WTC11 (cell line): Measurements from ENCODE around the gene AMBRA1. TPM values are rescaled to one million over a fixed set of nuclear protein-coding genes. Genes with fewer than 3 reads are reported as not detected.

Experiments
- ATAC-seq: fragments of 200-7000 bp; cut with Tn5 transposase; 2 replicates; pipeline ENCODE4 v1.10.0; 2021; ENCODE audit warnings: mild to moderate bottlenecking, moderate library complexity
- CTCF ChIA-PET: fragments of 300-600 bp; sonication (Branson Sonifier 250); formaldehyde crosslinking; loops from one replicate; lab custom pipeline; 2021; ENCODE audit warnings: antibody characterized with exemption; lab: Charles Lee
- POLR2A ChIA-PET: fragments of 350-600 bp; sonication (Branson Sonifier 250); formaldehyde crosslinking; loops from one replicate; lab custom pipeline; 2021; ENCODE audit warnings: antibody characterized with exemption; lab: Charles Lee
- DNase-seq: peaks from one replicate; pipeline ENCODE4 v3.0.0; 2021; ENCODE audit warnings: low spot score
- H3K27ac Mint-ChIP-seq: 2 replicates; pipeline ENCODE4 v1.8.0; 2021; ENCODE audit warnings: mixed read lengths
- H3K27me3 Mint-ChIP-seq: 2 replicates; pipeline ENCODE4 v1.8.0; 2021; ENCODE audit warnings: low read depth, mild to moderate bottlenecking, moderate library complexity, mixed read lengths
- H3K36me3 Mint-ChIP-seq: 2 replicates; pipeline ENCODE4 v1.8.0; 2021; ENCODE audit warnings: mixed read lengths
- H3K4me1 Mint-ChIP-seq: 2 replicates; pipeline ENCODE4 v1.8.0; 2022; ENCODE audit warnings: mixed read lengths
- H3K4me3 Mint-ChIP-seq: 2 replicates; pipeline ENCODE4 v1.8.0; 2021; ENCODE audit warnings: mild to moderate bottlenecking, moderate library complexity, mixed read lengths
- H3K9me3 Mint-ChIP-seq: 2 replicates; pipeline ENCODE4 v1.8.0; 2021; ENCODE audit warnings: mixed read lengths
- AFF4 ChIP-seq: sonication (generic); formaldehyde crosslinking; IDR thresholded peaks from 2 replicates; pipeline ENCODE4 v1.8.1; 2023; ENCODE audit warnings: mild to moderate bottlenecking, missing genetic modification reagents, borderline replicate concordance
- ARID4B ChIP-seq: sonication (generic); formaldehyde crosslinking; IDR thresholded peaks from 2 replicates; pipeline ENCODE4 v1.8.0; 2023; ENCODE audit warnings: missing genetic modification reagents, mild to moderate bottlenecking, borderline replicate concordance
- ELF4 ChIP-seq: sonication (generic); formaldehyde crosslinking; IDR thresholded peaks from 2 replicates; pipeline ENCODE4 v1.8.1; 2022; ENCODE audit warnings: low read depth, mild to moderate bottlenecking, moderate library complexity, missing genetic modification reagents
- ERG ChIP-seq: fragments of 250-450 bp; sonication (Bioruptor Pico); IDR thresholded peaks from 2 replicates; pipeline ENCODE4 v1.8.0; 2021; ENCODE audit warnings: mild to moderate bottlenecking
- ESRRA ChIP-seq: sonication (generic); formaldehyde crosslinking; IDR thresholded peaks from 2 replicates; pipeline ENCODE4 v1.8.1; 2022; ENCODE audit warnings: mild to moderate bottlenecking, missing genetic modification reagents, borderline replicate concordance
- ETV6 ChIP-seq: sonication (generic); formaldehyde crosslinking; IDR thresholded peaks from 2 replicates; pipeline ENCODE4 v1.8.1; 2022; ENCODE audit warnings: mild to moderate bottlenecking, missing genetic modification reagents
- GABPB1 ChIP-seq: sonication (generic); formaldehyde crosslinking; IDR thresholded peaks from 2 replicates; pipeline ENCODE4 v1.8.1; 2023; ENCODE audit warnings: mild to moderate bottlenecking, missing genetic modification reagents
- IRF2 ChIP-seq: sonication (generic); formaldehyde crosslinking; IDR thresholded peaks from 2 replicates; pipeline ENCODE4 v1.8.0; 2022; ENCODE audit warnings: low read depth, missing genetic modification reagents, borderline replicate concordance
- MLX ChIP-seq: sonication (generic); formaldehyde crosslinking; IDR thresholded peaks from 2 replicates; pipeline ENCODE4 v1.8.1; 2023; ENCODE audit warnings: mild to moderate bottlenecking, missing genetic modification reagents, moderate library complexity
- MXD4 ChIP-seq: fragments of 250-450 bp; sonication (Bioruptor Pico); IDR thresholded peaks from 2 replicates; pipeline ENCODE4 v1.8.0; 2021; ENCODE audit warnings: mild to moderate bottlenecking, moderate library complexity, borderline replicate concordance
- MYBL2 ChIP-seq: sonication (generic); formaldehyde crosslinking; IDR thresholded peaks from 2 replicates; pipeline ENCODE4 v1.8.1; 2023; ENCODE audit warnings: mild to moderate bottlenecking, moderate library complexity, missing genetic modification reagents
- RELA ChIP-seq: sonication (generic); formaldehyde crosslinking; IDR thresholded peaks from 2 replicates; pipeline ENCODE4 v1.8.1; 2022; ENCODE audit warnings: missing genetic modification reagents, mild to moderate bottlenecking, borderline replicate concordance
- TEAD4 ChIP-seq: sonication (generic); formaldehyde crosslinking; IDR thresholded peaks from 2 replicates; pipeline ENCODE4 v1.8.0; 2022; ENCODE audit warnings: mild to moderate bottlenecking, missing genetic modification reagents
- ZNF232 ChIP-seq: sonication (generic); formaldehyde crosslinking; IDR thresholded peaks from 2 replicates; pipeline ENCODE4 v1.8.0; 2022; ENCODE audit warnings: mild to moderate bottlenecking, missing genetic modification reagents
- ZNF317 ChIP-seq: sonication (generic); formaldehyde crosslinking; IDR thresholded peaks from 2 replicates; pipeline ENCODE4 v1.8.1; 2023; ENCODE audit warnings: low read depth, mild to moderate bottlenecking, moderate library complexity, missing genetic modification reagents, borderline replicate concordance
- total RNA-seq: library from RNA; stranded (reverse); gene quantifications from 3 replicates; pipeline ENCODE4 v1.2.3, GENCODE V29; 2021

The AMBRA1 gene
- total RNA-seq, 1 experiment from 2014 or later: 35.0 TPM

GRCh38 chr11:46386674-46387073 is 207.1 kb downstream of the AMBRA1 start (continued):
- TF ChIP-seq AFF4 (CRISPR knock-in tag): no peak

- DNase-seq: no peak
- H3K9me3 Mint-ChIP-seq: no peaks in the 10 kb centered on the region
- no peak overlapping the region for H3K27ac Mint-ChIP-seq
- no peak overlapping the region for H3K4me3 Mint-ChIP-seq
- peaks cover 33% of the 10 kb centered on the region for H3K4me1 Mint-ChIP-seq
- H3K27me3 Mint-ChIP-seq: peaks cover 53% of the 10 kb centered on the region
- ChIA-PET CTCF (interaction anchor here (1.5 kb wide), 1 partner anchor 34 kb away, joined by 6 read pairs; no protein-coding TSS in a partner anchor), POLR2A (no interaction called here)
- TF ChIP-seq AFF4 (CRISPR knock-in tag) (no peak), ZNF317 (CRISPR knock-in tag) (no peak), ESRRA (CRISPR knock-in tag) (no peak), ERG (CRISPR knock-in tag) (no peak), ZNF232 (CRISPR knock-in tag) (no peak), IRF2 (CRISPR knock-in tag) (no peak)
- no peaks in the 10 kb centered on the region for H3K36me3 Mint-ChIP-seq
- no peak for ATAC-seq
Observed at GRCh38 chr11:46386005-46386578, 207.7 kb downstream of the AMBRA1 start.

- H3K9me3 Mint-ChIP-seq: no peaks in the 10 kb centered on the region
- no peaks in the 10 kb centered on the region for H3K36me3 Mint-ChIP-seq
- ChIA-PET POLR2A (no interaction called here), CTCF (interaction anchor here (1.4 to 1.5 kb wide), 2 partner anchors 25 to 33 kb away, joined by 3 to 6 read pairs; no protein-coding TSS in a partner anchor)
- H3K27me3 Mint-ChIP-seq: peaks cover 46% of the 10 kb centered on the region
- no peak overlapping the region for H3K4me3 Mint-ChIP-seq
- ATAC-seq (no peak), DNase-seq (no peak)
- peaks cover 33% of the 10 kb centered on the region for H3K4me1 Mint-ChIP-seq
- H3K27ac Mint-ChIP-seq: no peak overlapping the region
- TF ChIP-seq MLX (CRISPR knock-in tag): no peak
- no peak for TF ChIP-seq MXD4 (CRISPR knock-in tag)
- TF ChIP-seq ETV6 (CRISPR knock-in tag): no peak
- TF ChIP-seq MYBL2 (CRISPR knock-in tag): no peak
- no peak for TF ChIP-seq ESRRA (CRISPR knock-in tag)
- no peak for TF ChIP-seq ELF4 (CRISPR knock-in tag)
- TF ChIP-seq TEAD4 (CRISPR knock-in tag): no peak
- no peak for TF ChIP-seq RELA (CRISPR knock-in tag)
- TF ChIP-seq GABPB1: no peak
- no peak for TF ChIP-seq ZNF317 (CRISPR knock-in tag)
- TF ChIP-seq ARID4B (CRISPR knock-in tag): no peak
Observed at GRCh38 chr11:46385169-46386004, 208.4 kb downstream of the AMBRA1 start.
